OCI-LY7 (cell line): ENCODE results near the gene ZNF619. TPM values are rescaled to one million over a fixed set of nuclear protein-coding genes. Genes with fewer than 3 reads are reported as not detected.

Experiments
- BruUV-seq: library from RNA; stranded (reverse); fragments of 400-500 nt; replicated peaks from 2 replicates; lab custom pipeline; 2021; lab: Mats Ljungman, UMichigan
- CTCF ChIA-PET: fragments of 300-600 bp; sonication (Branson Sonifier 250); formaldehyde crosslinking; loops from one replicate; lab custom pipeline; 2022; ENCODE audit warnings: antibody characterized with exemption; ENCODE audit not compliant: unreplicated experiment; lab: Charles Lee
- POLR2A ChIA-PET: fragments of 300-600 bp; sonication (Branson Sonifier 250); formaldehyde crosslinking; loops from one replicate; lab custom pipeline; 2022; ENCODE audit warnings: antibody characterized with exemption; lab: Charles Lee
- DNase-seq: peaks from one replicate; pipeline ENCODE4 v3.0.0-alpha.2; 2015; ENCODE audit warnings: low spot score
- H2AFZ ChIP-seq: fragments of 200-600 bp; sonication (generic), shearing (Covaris generic); 2 replicates; pipeline ENCODE4 v1.6.1; 2014; ENCODE audit warnings: mild to moderate bottlenecking, antibody characterized with exemption, low read length, moderate library complexity
- H3K27ac ChIP-seq: fragments of 200-600 bp; sonication (generic); 2 replicates; pipeline ENCODE4 v1.5.1; 2014; ENCODE audit warnings: mixed run types, low read depth, mild to moderate bottlenecking, moderate library complexity, low read length, inconsistent platforms; ENCODE audit not compliant: poor library complexity, severe bottlenecking
- H3K36me3 ChIP-seq: fragments of 200-600 bp; sonication (generic); 2 replicates; pipeline ENCODE4 v1.6.1; 2014; ENCODE audit warnings: mild to moderate bottlenecking, antibody characterized with exemption, low read length, moderate library complexity, mixed read lengths; ENCODE audit not compliant: insufficient read depth
- H3K4me1 ChIP-seq: fragments of 200-600 bp; sonication (generic); 2 replicates; pipeline ENCODE4 v1.5.1; 2014; ENCODE audit warnings: mild to moderate bottlenecking, low read length; ENCODE audit not compliant: insufficient read depth, poor library complexity, severe bottlenecking
- H3K4me2 ChIP-seq: fragments of 200-600 bp; sonication (generic); 2 replicates; pipeline ENCODE4 v1.6.1; 2014; ENCODE audit warnings: mild to moderate bottlenecking, low read length
- H3K4me3 ChIP-seq: fragments of 200-600 bp; sonication (generic); 2 replicates; pipeline ENCODE4 v1.5.1; 2014; ENCODE audit warnings: mild to moderate bottlenecking, low read depth, low read length; ENCODE audit not compliant: poor library complexity, severe bottlenecking
- H3K79me2 ChIP-seq: fragments of 200-600 bp; sonication (generic); 2 replicates; pipeline ENCODE4 v1.6.1; 2016; ENCODE audit warnings: low read depth, mild to moderate bottlenecking, low read length, moderate library complexity, mixed read lengths; ENCODE audit not compliant: insufficient read depth
- H3K9me2 ChIP-seq: fragments of 200-600 bp; sonication (generic); 2 replicates; pipeline ENCODE4 v1.6.1; 2016; ENCODE audit warnings: mild to moderate bottlenecking, low read length, mixed read lengths; ENCODE audit not compliant: insufficient read depth
- H3K9me3 ChIP-seq: fragments of 200-600 bp; sonication (generic); 2 replicates; pipeline ENCODE4 v1.6.1; 2014; ENCODE audit warnings: mild to moderate bottlenecking, mixed run types, low read length, mixed read lengths
- H4K20me1 ChIP-seq: fragments of 200-600 bp; sonication (generic); 2 replicates; pipeline ENCODE4 v1.6.1; 2014; ENCODE audit warnings: mild to moderate bottlenecking, antibody characterized with exemption, low read length, moderate library complexity, mixed read lengths; ENCODE audit not compliant: insufficient read depth
- CTCF ChIP-seq: fragments of 200-600 bp; sonication (generic); conservative IDR thresholded peaks from 2 replicates; pipeline ENCODE4 v1.5.1; 2014; ENCODE audit warnings: mild to moderate bottlenecking, antibody characterized with exemption, low read length, moderate library complexity, mixed read lengths
- EZH2phosphoT487 ChIP-seq: fragments of 200-600 bp; sonication (generic); IDR thresholded peaks from 2 replicates; pipeline ENCODE4 v1.6.1; 2018; ENCODE audit warnings: low read depth, borderline replicate concordance, mild to moderate bottlenecking, mixed run types, antibody characterized with exemption, low read length, moderate library complexity, mixed read lengths
- intact Hi-C: fragments of 100-400 bp; cut with micrococcal nuclease; formaldehyde crosslinking; loops from one replicate; pipeline ENCODE4 v1.10.0; 2022; ENCODE audit not compliant: unreplicated experiment
- total RNA-seq, 2 experiments: library from RNA; depleted of rRNA in 1 of 2; stranded (reverse); fragments of >200 nt in 1 of 2; shearing (Covaris generic) in 1 of 2; gene quantifications; 2 replicates each; pipeline ENCODE4 v1.2.3, GENCODE V29; 2014 to 2022

The ZNF619 gene
- total RNA-seq, 2 experiments from 2014 or later, result 0.16 to 0.80 TPM

- BruUV-seq, result no TSS peak
- H3K9me2 ChIP-seq, result no peaks in the 10 kb centered on the region
- H2AFZ ChIP-seq, result no peak overlapping the region
- H3K27ac ChIP-seq, result no peak overlapping the region
- H4K20me1 ChIP-seq, result no peaks in the 10 kb centered on the region
- H3K4me3 ChIP-seq, result no peak overlapping the region
- H3K4me2 ChIP-seq, result no peak overlapping the region
- H3K4me1 ChIP-seq, result no peaks in the 10 kb centered on the region
- no peaks in the 10 kb centered on the region for H3K9me3 ChIP-seq
- TF ChIP-seq CTCF (no peak), EZH2phosphoT487 (no peak)
- H3K79me2 ChIP-seq, result no peaks in the 10 kb centered on the region
- no peaks in the 10 kb centered on the region for H3K36me3 ChIP-seq
- intact Hi-C loops, result no loop called here
- POLR2A ChIA-PET, result no interaction called here
- DNase-seq, result no peak
- CTCF ChIA-PET, result interaction anchor here (1.0 kb wide), 1 partner anchor 194 kb away, joined by 3 read pairs; no protein-coding TSS in a partner anchor
Observed at GRCh38 chr3:40502034-40502433, 25.1 kb downstream of the ZNF619 start.

GRCh38 chr3:40504636-40505430 lies 27.9 kb downstream of the ZNF619 start:
- no peaks in the 10 kb centered on the region for H3K36me3 ChIP-seq
- DNase-seq, result no peak
- no peaks in the 10 kb centered on the region for H3K79me2 ChIP-seq
- no peaks in the 10 kb centered on the region for H3K9me3 ChIP-seq
- no peaks in the 10 kb centered on the region for H3K9me2 ChIP-seq
- ChIA-PET POLR2A (interaction anchor here (0.6 kb wide), 1 partner anchor 19 kb away, joined by 3 read pairs; no protein-coding TSS in a partner anchor), CTCF (no interaction called here)
- no peaks in the 10 kb centered on the region for H3K4me1 ChIP-seq
- TF ChIP-seq EZH2phosphoT487, result no peak
- no peak overlapping the region for H2AFZ ChIP-seq
- no TSS peak for BruUV-seq
- no peak overlapping the region for H3K4me3 ChIP-seq
- no peak overlapping the region for H3K27ac ChIP-seq
- H3K4me2 ChIP-seq, result no peak overlapping the region
- no peaks in the 10 kb centered on the region for H4K20me1 ChIP-seq
- intact Hi-C loops, result no loop called here

- no peaks in the 10 kb centered on the region for H3K79me2 ChIP-seq
- no peaks in the 10 kb centered on the region for H3K36me3 ChIP-seq
- intact Hi-C loops, result no loop called here
- no peak within 1 kb of the TSS for H3K4me3 ChIP-seq
- ChIA-PET POLR2A (interaction anchor here (0.6 kb wide), 2 partner anchors 18 to 65 kb away, joined by 3 read pairs; no protein-coding TSS in a partner anchor), CTCF (no interaction called here)
- BruUV-seq, result no TSS peak
- no peak within 1 kb of the TSS for H3K27ac ChIP-seq
- no peak for TF ChIP-seq EZH2phosphoT487
- TF ChIP-seq CTCF, result no peak
- no peak within 1 kb of the TSS for H2AFZ ChIP-seq
- peak within 1 kb of the TSS; percentile 46; the same call in 1 of the 2 replicates for H3K4me2 ChIP-seq
- H3K9me3 ChIP-seq, result no peaks in the 10 kb centered on the region
- H3K4me1 ChIP-seq, result no peaks in the 10 kb centered on the region
- H3K9me2 ChIP-seq, result no peaks in the 10 kb centered on the region
- H4K20me1 ChIP-seq, result no peaks in the 10 kb centered on the region
- peak; percentile 14 for DNase-seq
Observed at GRCh38 chr3:40505599-40506462, 28.9 kb downstream of the ZNF619 start, which contains the start of gene ZNF620. Gene ZNF620 (plus strand): TSS chr3:40506039. CDS start chr3:40506353, 314 bp downstream.
